RKO (cell line): Measurements from ENCODE around the gene C12orf42.
A peak's percentile ranks its signal among the peaks of the same experiment; 100 is the strongest.
"Not testable (repeated sequence)": the region's sequence is repeated elsewhere in the genome, so short reads cannot be mapped to it uniquely, and the experiment has no call there.

ENCODE experiments used
- DNase-seq: peaks from one replicate; pipeline ENCODE4 v3.0.0-alpha.2; 2016; ENCODE audit warnings: low spot score

C12orf42 gene

GRCh38 chr12:103424849-103425586 lies 70.8 kb downstream of the C12orf42 start:
- not testable (repeated sequence) for DNase-seq

DNA sequence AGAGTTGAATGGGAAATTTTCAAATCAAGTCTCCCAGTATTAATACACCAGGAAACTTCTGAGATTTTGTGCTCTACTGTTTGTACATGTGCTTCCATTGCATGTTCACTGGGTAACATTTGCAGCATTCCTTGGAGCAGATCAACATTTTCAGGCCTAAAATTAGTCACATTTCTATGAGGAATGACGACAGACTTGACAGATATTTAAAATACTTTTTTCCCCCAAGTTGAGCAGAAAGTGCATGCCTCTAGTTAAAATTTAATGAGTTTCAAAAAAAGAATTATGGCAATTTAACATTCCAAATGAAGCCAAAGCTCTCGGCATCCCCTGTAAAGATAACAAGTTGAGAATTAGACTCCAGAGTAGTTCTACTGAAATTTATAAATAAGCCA lies 72.3 kb downstream of the C12orf42 start:
- no peak for DNase-seq

DNA sequence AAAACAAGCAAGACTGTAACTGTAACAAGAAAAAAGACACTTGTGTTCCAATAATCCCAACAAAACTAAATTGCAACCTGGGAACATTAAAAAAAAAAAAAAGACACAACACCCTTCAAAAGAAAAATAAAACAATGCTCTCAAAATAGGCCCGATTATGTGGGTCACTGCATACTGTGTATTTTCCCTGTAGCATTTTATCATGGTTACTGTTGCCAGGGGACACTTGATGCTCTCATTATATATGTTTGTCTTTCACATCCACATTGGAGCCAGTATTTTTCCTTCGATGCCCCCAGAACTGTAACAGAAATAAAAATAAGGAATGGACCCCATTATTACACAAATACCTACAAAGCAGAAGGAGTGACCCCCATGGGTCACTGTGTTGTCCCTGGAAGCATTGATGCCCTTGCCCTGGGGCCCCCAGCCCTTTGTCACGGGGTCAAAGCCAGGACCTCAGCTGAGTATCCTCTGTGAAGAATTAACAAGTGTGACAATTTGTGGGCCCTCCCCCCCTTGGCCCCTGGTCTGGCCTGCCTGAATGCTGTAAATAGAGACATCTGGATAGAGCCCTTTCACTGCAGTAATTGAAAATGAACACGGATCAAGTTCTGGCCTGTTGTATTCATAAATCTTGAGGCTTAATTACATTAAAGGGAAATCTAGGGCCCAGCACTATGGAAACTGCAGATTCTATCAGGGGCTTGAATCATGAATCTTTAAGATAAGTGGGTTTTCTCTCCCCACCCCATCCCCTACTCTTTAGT lies 72.8 kb downstream of the C12orf42 start:
- no peak for DNase-seq

- no peak for DNase-seq
These were observed 73.4 kb downstream of the C12orf42 start for GRCh38 chr12:103422328-103422727.

DNA sequence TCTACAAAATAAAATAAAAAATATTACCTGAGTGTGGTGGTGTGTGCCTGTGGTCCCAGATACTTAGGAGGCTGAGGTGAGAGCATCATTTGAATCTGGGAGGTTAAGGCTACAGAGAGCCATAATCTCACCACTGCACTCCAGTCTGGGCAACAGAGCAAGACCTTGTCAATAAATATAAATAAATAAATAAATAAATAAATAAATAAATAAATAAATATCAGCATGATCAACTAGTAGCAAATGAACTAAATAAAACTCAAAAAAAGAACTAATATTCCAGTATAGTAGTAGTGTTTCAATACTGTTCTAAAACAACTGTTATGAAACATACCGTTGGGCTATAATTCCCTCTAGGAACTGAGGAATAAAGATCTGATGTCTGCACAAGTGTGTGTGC lies 74.4 kb downstream of the C12orf42 start:
- no peak for DNase-seq

GRCh38 chr12:103415681-103416080 lies 80.1 kb downstream of the C12orf42 start:
- no peak for DNase-seq

DNA sequence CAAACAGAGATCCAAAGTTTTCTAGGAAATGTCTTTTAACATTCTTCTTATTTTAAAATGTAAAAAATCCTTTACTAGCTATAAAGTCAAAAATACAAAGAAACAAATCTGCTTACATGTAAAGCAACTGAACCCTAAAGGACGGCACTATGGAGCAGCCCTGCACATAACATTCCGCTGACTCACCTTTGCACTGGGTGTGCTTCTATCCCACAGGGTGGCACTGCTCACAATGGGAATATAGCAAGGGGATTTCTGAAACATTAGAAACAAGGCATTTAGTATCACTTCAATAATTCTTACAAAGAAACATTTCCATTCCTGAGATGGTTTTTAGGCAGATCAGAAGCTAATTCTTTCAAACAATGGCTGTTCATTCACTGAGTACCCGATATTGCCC lies 94.3 kb downstream of the C12orf42 start:
- peak; percentile 64 for DNase-seq

DNA sequence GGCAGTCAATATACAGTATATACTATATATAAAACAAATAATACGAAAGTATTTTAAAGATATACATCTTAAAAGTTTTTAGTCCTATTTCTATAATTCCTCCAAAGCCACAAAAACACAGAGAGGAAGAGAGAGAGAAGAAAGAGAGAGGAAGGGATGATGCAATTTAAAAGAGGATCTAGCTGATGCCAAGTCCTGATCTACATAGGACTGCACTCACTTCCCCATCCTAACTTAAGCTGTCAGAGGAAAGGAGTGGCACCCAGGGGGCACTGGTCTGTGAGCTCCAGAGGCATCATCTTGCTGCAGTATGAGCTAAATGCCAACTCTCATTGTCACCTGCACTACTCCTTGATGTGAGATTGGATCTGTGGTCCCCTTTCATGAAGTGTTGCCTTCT lies 95.8 kb downstream of the C12orf42 start:
- DNase-seq, result no peak

DNA sequence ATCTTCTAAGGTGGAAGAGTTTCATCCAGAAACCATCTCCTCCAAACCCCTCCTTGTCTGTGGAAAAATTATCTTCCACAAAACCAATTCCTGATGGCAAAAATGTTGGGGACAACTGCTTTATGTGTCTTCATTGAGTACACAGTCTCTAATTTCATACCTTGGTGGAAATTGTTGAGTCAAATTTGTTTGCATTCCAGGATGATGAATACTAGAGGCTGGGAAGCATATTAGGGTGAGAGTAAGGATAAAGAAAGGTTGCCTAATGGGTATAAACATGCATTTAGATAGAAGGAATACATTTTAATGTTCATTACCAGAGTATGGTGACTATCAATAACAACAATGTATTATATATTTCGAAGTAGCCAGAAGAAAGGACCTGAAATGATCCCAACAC lies 98.2 kb downstream of the C12orf42 start:
- DNase-seq, result no peak

- DNase-seq, result no peak
These were observed 103.0 kb downstream of the C12orf42 start for GRCh38 chr12:103392722-103393121.

DNA sequence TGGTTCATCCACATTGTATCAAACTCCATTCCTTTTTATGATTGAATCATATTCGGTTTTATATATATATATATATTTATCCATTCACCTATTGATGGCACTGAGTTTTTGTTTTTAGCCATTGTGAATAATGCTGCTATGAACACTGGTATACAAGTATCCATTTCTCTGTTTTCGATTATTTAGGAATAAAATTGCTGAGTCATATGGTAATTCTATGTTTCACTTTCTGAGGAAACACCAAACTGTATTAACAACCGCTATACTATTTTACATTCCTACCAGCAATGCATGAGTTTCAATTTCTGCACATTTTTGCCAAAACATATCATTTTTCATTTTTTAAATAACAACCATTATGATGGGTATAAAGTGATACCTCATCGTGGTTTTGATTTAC lies 104.7 kb downstream of the C12orf42 start:
- no peak for DNase-seq

DNA sequence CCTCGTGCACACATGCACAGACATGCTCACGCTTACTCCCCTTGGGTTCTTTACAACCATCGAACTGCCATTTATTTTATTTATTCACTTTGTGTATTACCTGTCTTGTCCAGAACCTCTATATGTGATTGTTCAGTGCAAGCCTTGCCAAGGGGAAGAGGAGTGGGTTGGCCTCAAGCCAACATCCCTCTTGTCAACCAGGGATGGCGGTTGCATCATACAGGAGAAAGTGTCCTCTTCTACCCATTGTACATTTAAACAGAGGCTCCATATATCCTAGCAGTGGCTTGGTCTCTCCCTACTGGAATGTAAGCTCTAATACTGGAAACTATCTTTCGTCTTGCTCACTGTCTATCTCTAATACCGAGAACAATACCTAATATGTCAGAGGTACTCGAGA lies 108.4 kb downstream of the C12orf42 start:
- no peak for DNase-seq

DNA sequence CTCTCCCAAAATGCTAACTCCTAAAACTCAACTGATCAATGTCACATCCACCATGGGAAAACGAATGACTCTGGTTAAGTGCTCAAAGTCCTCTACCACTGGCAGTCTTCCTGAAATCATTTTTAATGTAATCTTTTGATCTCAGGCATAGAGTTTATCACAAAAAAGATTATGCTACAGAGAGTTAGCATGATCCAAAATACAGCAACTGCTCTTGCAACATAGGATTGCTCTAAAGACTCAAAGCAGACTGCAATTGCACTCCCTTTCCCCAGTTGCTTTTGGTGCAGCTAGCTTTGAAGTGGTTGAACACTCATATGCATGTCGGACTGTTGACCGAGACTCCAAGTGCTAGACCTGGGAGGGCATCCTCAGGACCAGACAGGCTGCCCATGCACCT lies 109.3 kb downstream of the C12orf42 start:
- no peak for DNase-seq

DNA sequence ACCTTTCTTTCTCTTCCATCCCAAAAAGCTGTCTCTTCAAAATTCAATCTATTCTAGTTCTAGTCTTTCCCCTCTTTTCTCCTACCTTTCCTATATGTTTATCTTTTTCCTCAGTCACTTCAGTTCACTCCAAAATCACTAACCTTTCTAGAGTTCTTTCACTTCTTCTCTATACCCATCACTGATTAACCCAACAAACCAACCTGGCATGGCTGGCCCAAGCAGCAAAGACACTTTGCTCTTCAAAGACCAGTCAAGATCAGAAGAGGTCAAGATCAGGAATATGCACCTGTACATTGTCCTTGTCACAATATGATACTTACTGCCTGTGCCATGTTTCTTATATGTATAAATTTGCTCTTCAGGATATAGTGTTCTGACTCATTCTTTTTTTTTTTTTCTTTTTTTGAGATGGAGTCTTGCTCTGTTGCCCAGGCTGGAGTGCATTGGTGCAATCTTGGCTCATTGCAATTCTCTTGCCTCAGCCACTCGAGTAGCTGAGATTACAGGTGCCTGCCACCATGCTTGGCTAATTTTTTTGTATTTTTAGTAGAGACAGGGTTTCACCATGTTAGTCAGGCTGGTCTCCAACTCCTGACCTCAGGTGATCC lies 112.9 kb downstream of the C12orf42 start:
- no peak for DNase-seq

GRCh38 chr12:103382119-103382518 lies 113.6 kb downstream of the C12orf42 start:
- no peak for DNase-seq

DNA sequence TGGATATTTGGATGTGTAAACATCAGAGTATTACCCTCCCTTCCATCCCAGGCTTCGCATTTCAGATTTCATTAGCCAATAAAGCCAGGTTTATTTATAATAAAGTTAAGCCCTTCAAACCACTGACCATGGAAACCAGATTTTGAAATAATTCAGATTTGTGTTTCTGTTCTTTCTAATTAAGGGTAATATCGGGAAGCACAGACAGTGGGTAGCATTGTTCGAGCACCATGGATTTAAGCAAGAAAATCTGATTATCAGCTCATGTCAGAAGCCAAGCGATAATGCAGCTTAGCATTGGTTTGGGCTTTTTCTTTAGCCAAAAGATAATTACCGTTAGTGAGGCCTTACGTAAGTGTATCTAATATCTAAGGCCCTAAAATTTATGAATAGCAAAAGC lies 116.1 kb downstream of the C12orf42 start:
- DNase-seq, result no peak

DNA sequence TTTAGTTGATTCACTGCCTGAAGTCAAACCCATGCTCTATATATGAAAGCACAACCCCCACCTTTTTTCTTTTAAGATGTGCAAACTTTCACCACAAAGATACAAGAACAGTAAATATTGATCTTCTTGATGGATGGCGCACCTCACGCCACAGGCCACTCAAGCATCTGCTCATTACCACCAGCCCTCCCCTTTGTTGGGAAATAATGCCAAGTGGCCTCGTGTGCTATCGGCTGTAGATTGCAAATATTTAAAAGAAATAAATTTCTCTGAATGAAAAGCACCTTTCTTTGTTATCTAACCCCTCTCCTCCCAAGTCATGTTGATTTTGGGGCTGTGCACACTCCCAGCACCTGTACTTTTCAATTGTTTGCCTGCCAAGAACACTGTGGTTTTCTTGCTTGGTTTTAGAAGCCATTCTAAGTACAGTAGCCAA lies 122.7 kb downstream of the C12orf42 start:
- DNase-seq, result no peak

DNA sequence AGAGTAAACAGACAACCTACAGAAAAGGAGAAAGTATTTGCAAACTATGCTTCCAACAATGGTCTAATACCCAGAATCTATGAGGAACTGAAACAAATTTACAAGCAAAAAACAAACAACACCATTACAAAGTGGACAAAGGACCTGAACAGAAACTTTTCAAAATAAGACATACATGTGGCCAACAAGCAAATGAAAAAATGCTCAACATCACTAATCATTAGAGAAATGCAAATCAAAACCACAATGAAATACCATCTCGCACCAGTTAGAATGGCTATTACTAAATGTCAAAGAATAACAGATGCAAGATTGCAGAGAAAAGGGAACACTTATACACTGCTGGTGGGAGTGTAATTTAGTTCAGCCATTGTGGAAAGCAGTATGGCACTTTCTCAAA lies 125.8 kb downstream of the C12orf42 start:
- DNase-seq, result no peak

DNA sequence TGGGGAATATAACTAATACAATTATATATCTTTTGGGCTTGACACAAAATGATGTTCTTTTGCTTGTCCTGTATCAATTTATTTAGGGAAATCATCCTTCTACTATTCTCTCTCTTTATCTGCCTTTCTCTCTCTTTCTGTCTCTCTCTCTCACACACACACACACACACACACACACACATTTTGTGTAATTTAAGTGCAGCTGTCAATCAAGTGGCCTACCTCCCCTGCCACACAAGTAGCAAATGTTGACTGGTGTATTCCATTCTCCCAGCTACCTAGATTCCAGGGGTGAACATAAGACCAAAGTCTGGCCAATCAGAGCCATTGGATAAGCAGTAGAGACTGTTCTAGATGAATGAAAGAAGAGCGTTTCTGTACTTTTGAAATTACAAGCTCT lies 127.6 kb downstream of the C12orf42 start:
- DNase-seq, result no peak

- DNase-seq, result no peak
These were observed 141.4 kb downstream of the C12orf42 start for GRCh38 chr12:103354403-103354802.

- DNase-seq, result no peak
These were observed 141.9 kb downstream of the C12orf42 start for GRCh38 chr12:103353913-103354312.

- DNase-seq, result no peak
These were observed 145.7 kb downstream of the C12orf42 start for GRCh38 chr12:103350116-103350515.

DNA sequence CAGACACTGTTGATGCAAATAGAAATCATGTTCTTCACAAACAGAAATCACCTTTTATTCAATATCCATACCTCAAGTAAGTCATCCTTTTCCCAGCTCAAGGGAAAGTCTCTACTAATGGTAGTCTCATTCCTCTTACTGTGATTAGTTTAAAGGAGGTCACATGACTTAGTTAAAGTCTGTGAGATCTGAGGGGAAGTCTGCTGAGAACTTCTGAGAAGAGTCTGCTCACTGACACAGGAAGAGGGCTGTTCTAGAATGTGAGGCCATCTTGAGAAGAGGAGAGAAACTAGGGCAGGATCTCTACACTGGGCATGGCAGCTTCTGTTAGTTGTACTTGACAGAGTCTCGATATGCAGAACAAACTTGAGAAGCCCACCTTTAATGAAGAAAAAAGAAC lies 146.8 kb downstream of the C12orf42 start:
- no peak for DNase-seq
